ENCODE results near the gene ILDR2.

ILDR2 gene

DNA sequence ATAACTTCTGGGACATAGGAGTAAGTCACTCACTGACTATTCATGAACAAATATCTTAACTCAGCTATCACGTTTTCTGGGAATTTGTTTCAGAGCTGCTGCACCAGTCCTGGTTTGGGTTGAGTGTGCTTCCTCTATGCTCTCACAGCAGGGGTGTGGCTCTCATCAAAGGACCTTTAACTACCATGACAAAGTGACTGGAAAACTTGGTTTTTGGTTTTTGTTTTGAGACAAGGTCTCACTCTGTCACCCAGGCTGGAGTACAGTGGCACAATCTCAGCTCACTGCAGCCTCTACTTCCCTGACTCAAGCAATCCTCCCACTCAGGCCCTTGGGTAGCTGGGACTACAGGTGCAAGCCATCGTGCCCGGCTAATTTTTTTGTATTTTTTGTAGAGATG is 4.1 kb downstream of the ILDR2 start:
- DNase-seq (ENCODE audit: low spot score) = no peak

DNA sequence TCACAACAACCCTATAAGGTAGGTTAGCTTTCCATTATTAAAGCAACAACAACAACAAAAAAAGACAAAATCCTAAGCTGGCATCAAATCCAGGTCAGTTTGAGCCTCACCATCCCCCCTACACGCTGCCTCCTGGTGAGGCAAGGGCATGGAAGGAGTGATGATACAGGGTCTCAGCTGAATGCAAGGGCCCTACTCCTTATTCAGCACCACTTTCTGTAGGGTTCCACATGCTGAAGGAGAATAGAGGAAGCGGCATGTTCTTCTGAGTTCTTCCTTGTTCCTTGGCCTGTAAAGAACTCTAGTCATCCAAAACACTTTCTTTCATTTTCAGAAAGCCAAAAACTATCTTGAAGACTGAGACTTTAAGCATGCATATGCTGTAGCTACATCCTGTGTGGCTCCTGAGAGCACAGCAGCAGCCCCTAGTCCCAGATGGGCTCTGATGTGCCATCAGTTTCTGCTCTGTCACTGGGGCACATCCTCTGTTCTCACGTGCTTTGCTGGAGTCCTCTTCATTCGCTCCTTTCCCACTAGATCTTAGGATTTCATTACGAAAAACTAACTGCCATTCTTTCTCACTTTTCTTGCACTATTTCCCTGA is 6.2 kb downstream of the ILDR2 start:
- DNase-seq (ENCODE audit: low spot score) = no peak

DNA sequence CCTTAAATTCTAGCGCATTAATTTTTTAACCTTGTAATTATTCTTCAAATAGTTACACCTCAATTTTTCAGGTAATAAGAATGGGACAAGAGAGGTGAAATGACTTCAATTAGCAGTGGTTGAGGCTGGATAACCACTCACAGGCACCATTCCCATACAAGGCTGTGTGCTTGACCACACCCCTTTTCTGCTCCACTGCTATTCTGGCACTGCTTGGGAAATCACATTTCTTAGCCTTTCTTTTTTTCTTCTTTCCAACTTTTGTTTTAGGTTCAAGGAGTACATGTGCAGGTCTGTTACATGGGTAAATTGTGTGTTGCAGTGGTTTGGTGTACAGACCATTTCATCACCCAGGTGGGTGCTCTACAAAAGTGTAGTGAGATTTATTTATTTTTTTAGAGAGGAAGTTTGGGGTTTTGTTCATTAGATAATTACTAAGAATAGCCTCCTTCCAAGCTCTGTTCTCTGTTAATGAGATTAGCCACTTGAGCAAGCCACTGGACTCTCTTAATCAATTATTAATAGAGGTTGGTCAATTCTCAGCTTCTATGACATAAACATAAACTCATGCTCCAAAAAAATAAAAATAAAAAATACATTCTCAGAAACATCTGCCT is 14.4 kb downstream of the ILDR2 start:
- DNase-seq (ENCODE audit: low spot score) = no peak

DNA sequence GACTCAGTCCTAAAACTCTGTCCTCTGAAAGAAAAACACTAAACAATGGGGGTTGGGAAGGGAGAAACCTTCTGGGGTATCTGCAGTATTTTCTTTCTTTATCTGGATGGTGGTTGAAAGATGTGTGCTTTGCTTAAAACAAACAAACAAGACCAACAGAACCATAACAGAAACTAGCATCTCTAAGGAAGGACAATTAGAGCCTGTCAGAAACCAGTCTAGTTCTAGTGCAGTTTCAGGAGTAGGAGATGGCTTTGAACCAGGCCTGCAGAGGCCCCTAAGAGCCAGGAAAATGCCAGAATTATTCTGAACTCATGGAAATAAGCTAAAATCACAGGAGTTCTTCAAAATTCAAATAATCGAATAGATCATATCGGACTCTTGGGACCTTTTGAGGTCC is 18.5 kb downstream of the ILDR2 start:
- DNase-seq (ENCODE audit: low spot score) = no peak

DNA sequence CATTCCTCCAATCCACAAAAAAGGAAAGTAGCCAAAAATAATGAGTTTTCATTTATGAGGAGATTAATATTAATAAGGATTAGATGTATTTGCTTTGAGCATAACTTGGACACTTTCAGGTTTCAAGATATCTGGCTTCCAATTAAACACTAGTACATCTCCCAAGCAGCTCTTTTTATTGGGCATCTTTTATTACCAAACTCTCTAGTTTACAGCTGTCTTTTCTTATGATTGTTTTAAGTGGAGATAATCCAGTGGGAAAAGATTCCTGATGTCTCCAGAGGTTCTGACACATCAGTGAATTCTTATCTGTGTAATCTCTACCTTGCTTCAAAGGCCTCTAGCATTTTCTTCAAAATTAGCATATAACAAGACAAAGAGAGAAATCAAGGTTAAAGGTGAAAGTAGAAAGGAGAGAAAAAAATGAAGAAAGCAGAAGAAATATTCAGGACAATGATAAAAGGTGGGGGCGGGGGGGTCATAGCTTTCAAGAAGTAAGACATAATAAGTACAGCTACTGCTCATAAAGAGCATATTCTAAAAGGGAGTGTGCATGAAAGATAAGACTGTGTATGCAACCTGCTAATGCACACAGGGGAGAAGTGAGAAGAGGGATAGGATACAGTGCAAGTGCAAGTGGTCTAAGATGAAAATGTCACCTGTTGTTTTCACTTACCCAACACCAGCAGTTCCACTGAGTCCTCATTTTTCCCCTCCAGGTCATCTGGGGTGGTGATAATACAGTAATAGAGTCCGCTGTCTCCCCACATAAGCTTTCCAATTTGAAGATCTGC is 19.1 kb downstream of the ILDR2 start:
- no peak for DNase-seq (ENCODE audit: low spot score)

DNA sequence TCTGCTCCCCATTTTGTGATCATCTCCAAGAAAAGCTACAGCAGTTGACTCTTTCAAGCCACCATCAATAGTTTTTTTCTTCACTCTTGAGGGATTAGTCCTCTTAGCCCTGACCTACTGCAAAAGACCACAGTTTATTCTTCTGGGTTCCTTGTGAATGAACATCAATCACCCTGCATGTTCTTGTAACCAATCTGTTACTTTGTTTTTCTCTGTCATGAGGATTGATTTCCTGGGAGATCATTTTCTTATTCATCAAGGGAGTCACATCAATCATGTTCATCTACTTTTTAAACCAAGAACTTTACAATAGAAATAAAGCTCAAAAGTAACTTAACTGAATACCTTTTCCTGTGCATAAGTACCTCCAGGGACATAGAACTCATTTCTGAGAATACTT is 21.8 kb downstream of the ILDR2 start:
- DNase-seq (ENCODE audit: low spot score) = no peak

DNA sequence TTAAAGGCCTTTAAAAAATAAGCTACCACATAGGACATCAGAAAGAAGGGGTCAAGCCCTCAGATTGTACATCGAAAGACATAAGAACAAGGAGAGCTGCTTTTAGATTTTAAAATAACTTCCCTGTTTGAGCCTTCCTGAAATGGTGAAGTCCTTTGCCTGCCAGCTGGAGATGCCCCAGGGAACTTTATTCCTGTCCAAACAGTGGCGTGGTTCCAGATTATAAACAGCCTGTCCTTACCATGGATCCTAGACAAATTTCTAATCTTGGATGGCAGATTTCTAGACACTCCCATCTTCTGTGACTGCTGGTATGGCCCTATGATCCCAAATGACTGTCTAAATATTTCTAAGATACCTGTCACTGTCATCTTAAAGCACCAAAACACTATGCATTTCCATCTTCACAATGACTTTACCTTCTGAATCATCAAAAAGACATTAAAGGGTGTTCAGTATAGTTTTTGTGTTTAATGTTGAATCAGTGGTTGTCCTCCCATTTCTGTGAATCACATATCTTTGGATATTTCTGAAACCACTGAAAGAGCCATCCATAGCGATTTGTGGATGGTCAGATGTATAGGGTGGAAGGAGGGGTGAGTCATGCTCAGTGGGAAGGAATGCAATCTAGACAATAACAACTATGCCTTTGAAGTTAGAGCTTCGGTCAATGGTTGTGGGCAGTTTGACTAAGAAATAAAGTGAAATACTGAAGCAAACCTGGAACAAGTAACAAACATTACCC is 23.2 kb downstream of the ILDR2 start:
- DNase-seq (ENCODE audit: low spot score) = no peak

DNA sequence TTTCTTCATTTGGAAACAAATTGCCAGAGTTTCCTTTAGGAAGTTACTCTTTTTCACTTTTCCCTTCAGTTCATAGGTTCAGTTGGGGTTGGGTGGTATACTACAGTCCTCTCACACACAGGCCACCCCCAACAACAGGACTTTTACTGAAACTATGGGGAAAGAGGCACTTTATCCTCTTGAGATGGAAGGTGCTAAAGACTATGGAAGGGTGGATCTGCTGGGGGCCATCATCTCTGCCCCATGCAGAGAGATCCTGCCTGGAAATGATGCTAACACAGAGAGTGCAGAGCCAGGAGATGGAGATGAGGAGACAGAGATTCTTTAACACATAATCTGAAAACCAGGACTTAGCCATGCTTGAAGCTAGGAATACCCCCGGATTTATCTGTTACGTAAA is 24.3 kb downstream of the ILDR2 start:
- DNase-seq (ENCODE audit: low spot score) = no peak

DNA sequence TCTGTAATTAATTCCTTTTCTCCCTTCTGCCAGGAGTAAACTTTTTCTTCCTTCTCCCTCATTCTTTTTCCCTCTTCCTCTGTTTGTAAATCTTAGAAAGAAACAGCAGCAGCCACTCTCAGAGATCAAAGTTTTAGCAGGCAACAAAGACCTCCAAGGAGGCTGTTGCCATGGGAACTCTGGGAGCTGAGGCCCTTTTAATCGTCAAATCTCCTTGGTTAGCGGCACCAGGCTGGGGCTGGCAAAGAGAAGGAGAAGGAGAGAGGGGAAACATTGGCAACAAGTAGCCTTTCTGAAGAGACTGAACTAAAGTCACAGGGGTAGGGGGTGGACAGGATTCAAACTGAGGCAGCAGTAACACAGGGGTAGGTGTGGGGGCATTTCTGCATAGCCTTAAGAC is 25.2 kb downstream of the ILDR2 start:
- DNase-seq (ENCODE audit: low spot score) = no peak

DNA sequence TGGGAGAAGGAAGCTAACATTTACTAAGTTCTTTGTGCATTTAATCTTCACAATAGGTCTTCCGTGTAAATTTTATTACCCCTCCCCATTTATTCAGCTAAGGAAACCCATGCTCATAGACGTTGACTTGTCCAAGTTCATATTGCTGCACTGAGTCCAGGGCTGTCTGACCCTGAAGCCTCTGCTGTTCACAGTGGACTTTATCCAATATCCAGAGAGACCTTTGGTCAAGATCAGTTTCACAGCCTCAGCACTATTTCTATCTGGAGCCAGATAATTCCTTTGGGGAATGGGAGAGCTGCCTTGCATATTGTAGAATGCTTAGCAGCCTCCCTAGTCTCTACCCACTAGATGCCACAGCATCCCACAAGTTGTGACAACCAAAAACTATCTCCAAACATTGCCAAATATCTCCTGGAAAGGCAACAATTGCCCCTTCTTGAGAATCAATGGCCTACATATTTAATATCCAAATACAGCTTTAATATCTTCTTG is 26.4 kb downstream of the ILDR2 start:
- no peak for DNase-seq (ENCODE audit: low spot score)

DNA sequence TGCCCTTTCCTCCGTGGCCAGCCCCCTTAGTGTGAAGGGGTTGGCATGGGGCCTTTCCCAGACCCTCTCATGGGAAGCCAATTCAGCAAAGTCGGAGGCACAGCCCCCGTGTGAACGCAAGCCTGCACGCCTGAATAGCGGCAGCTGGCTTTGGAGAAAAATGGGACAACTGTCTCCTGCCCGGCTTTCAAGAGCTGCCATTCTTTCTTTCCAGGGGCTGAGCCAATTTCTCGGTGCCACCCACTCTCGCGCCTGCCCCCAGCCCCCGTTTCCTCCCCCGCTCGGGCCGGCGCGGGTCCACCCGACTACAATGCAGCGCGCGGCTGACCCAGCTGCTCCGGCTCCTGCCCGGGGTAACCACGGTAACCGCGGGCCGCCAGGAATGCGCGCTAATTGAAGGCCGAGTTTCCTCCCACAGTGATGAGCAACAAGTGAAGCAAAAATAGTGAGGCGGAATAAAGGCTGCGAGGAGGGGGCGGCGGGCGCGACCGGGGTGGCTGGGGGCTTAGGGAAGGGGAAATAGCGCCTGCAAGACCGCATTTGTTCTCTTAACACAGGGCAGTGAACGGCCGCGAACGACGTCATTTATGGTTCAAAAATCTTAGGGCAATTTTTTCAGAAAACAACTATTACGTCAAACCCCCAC is 27.8 kb downstream of the ILDR2 start:
- DNase-seq (ENCODE audit: low spot score) = no peak

DNA sequence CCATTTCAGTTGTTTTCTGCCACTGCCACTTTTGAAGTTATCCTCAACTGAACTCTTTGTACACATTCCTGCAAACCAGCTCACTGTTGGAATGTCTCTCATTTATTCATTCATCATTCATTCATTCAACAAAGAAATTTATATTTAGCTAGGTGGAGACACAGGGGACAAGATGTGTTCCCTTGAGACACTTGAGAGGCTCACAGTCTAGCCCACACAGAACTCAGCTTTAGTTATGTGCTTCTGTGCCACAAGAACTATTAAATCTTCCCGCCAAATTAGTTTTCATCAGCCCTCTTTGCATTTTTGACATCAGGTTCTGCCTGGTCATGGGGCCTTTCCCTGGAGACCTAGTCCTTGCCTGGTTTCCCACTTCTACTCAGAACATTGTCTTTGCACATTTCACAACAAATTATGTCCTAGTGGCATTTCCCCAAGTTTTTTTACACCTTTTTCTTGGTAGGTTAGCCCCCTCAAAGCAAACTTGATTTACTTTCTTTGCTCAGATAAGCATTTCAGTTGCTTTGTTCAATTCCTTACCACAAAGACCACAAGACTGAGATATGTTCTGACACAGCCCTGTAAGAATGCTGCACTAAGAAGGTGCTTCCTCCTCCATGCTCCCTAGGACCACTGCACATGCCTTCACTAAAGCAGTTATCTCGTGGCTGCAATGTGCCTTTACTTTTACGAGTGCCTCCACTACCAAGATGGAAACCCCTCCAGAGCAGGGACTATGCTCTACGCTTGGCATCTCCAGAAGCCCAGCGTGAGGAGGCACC is 31.0 kb downstream of the ILDR2 start:
- no peak for DNase-seq (ENCODE audit: low spot score)

DNA sequence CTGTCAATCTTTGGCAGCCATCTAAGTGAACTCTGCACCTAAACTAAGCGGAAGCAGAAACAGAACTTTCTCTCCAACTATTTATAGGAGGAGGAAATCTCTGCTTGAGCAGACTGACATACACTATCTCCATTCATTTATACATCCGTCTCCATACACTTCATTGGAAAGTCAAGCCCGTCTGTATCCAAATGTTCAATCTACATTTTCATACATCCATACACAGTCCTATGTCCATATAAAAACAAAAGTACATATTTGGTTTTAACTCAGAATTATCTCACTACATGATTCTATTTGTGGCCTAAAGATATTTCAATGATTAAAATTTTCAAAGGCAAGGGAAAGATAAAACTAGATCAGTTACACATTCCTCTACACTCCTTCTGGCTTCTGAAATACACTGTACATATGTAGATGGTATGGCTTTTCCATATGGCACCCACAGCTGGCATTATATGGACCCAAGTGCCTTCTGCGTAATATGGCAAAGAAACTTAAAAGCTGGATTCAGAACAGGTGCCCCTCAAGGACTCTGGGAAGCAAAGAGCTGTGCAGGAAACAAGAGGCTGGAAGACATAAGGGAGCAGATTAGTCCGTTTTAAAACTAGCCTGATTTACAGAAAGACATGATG is 35.5 kb downstream of the ILDR2 start:
- DNase-seq (ENCODE audit: low spot score) = no peak

DNA sequence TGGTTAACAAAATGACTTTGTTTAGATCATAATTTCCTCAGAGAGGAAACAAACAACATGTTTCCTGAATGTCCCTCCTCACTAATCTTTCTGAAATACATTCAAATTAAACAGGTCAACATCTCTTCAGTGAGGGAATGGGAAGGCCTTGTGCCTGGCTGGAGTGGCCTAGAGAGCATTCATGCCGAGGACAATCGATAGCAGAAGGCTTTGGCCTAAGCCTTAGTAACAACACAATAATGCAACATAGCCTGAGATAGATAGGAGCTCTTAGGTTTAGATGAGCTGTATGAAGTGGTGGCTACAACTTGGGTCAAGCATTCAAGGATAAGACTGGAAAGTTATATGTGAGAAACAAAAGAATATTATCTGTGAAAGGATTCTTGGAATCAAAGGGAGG is 37.4 kb downstream of the ILDR2 start:
- no peak for DNase-seq (ENCODE audit: low spot score)

DNA sequence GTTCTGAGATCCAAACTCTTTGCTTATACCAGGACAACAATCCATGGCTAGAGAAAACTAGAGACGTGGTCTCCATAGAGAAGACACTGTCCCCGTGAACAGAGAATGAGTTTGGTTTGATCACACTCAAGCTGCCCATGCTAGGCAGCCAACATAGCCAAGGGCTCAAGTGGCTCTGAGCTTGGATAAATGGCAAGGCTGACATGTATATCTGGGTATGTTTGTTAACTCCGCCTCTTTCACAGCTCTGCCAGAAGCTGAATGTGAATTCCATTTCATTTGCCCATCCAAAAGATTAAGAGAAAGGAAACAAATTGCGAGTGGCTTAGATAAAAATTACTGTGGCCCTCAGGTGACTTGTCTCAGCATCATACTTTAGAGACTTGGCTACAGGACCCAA is 38.0 kb downstream of the ILDR2 start:
- no peak for DNase-seq (ENCODE audit: low spot score)

DNA sequence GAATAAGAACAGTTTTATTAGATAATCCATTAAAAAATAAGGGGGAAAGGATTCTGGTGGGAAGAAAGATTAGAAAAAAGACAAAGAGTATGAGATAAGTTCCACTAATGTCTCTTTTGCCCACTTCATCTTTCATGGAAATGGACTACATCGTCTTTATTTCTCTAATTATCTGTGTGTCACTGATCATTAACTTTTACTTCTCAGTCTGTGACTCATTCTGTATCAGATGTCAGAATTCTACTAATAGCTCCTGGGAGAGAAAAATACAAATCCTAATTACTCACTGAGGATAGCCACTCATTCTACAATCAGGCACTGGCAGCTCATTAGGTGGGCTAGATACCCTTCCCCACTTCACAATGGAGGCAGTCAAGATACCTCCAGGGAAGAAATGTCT is 41.7 kb downstream of the ILDR2 start:
- DNase-seq (ENCODE audit: low spot score) = no peak

DNA sequence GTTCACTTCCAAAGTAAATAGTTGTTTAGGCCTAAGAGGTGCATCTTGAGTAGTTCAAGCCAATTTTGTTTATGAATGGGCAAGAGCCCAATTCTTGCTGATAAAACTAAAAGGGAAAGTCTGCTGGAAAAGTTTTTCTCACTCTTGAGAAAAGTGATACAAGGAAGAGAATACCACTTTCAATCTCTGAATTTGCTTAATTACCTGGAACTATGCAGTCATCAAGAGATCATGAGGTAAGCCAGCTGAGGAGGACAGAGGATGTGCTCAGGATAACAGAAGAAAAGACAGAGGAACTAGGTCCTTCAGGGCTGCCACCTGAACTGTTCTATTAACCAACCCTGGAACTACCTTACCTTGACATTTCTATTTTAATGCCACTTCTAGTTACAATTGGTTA is 42.2 kb downstream of the ILDR2 start:
- DNase-seq (ENCODE audit: low spot score) = no peak

DNA sequence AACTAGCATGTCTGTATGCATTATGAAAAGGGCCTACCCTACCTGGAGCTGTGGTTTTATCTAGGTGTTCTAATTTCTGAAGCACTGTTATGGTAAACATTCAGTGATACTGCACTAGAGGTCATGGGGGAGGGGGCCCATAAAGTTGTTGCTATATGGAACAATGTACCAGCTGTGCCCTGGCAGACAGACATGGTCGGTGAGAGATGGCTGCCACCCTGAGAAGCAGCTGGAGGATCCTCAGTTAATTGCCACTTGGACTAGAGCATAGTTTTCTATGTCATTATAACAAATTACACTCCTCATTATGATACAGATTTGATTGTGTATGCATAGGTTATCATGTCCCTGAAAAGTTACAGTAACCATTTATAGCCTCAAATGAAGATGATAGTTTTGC is 45.4 kb downstream of the ILDR2 start:
- DNase-seq (ENCODE audit: low spot score) = no peak

DNA sequence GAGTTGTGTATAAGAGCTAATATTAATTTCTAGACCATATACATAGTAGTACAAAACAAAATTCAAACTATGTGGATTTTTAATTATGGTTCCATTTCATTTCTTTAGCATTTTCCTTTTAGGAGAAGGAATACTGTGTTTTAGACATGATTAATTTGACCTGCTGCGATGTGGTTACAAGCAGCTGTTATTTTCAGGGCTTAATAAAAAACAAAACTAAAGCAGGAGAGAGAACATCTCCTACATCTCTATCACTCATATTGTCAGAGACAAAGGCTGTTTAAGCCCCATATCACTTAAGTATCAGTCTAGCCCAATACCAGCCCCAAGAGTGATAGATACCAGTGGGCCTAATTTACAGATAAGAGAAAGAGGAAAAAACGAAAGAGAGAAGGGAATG is 47.6 kb downstream of the ILDR2 start:
- no peak for DNase-seq (ENCODE audit: low spot score)

DNA sequence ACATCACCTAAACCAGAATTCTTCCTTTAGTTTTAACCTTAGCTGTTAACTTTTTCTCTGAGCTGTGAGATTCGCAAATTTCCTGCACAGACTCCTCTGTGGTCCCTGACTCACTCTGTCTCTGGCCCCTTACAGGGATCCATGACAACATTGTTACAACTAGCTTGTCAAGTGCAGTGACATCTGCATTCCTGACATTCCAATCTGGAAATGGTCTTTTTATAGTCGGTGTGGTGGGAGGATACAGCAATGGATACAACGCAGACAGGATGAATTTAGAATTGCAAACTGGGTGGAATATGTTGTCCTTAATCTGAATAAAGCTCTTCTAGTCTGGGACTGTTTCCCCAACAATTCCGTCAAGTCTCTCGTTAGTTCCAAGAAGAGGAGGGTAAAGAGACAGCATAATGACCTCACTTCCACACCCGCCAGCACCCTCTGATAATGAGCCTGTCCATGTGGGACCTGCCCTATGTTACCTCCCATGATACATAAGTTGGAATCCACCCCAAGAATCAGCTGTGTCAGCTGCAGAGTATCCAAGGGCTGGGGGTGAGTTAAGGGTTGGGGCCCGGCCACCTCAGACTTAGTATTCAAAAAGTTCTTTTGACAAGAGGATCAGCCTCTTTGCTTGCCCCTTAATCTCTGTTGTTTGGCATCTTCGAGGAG is 49.4 kb downstream of the ILDR2 start:
- no peak for DNase-seq (ENCODE audit: low spot score)
